Natural killer cell (primary cell): ENCODE measurements around the gene SPATA1. TPM values are rescaled to one million over a fixed set of nuclear protein-coding genes. Genes with fewer than 3 reads are reported as not detected.
A peak's percentile ranks its signal among the peaks of the same experiment; 100 is the strongest.

Experiments
- ATAC-seq, 3 donors: fragments of 150-1000 bp in 2 of 3; fragments of 200-7000 bp in 1 of 3; cut with Tn5 transposase; 1 replicate in 1 of 3; 2 replicates in 2 of 3; pipeline ENCODE4 v1.10.0; 2021; ENCODE audit warnings: mild to moderate bottlenecking in 2 of 3, moderate library complexity in 2 of 3
- DNase-seq, 2 donors: peaks; one replicate each; pipeline versions ENCODE4 v3.0.0 to v3.0.0-alpha.2; 2013 to 2021; ENCODE audit warnings: mixed read lengths in 1 of 2
- H3K27ac ChIP-seq: one replicate; pipeline ENCODE4 v1.5.1; 2013; ENCODE audit warnings: mild to moderate bottlenecking, low read length
- H3K27me3 ChIP-seq: one replicate; pipeline ENCODE4 v1.6.1; 2013; ENCODE audit warnings: low read length; ENCODE audit not compliant: control insufficient read depth, insufficient read depth
- H3K36me3 ChIP-seq: one replicate; pipeline ENCODE4 v1.6.1; 2013; ENCODE audit warnings: low read length; ENCODE audit not compliant: control insufficient read depth, insufficient read depth
- H3K4me1 ChIP-seq: one replicate; pipeline ENCODE4 v1.6.1; 2013; ENCODE audit warnings: low read length; ENCODE audit not compliant: control insufficient read depth, insufficient read depth
- H3K4me3 ChIP-seq: one replicate; pipeline ENCODE4 v1.5.1; 2013; ENCODE audit warnings: low read length
- H3K9me3 ChIP-seq: one replicate; pipeline ENCODE4 v1.6.1; 2013; ENCODE audit warnings: low read length; ENCODE audit not compliant: control insufficient read depth, insufficient read depth
- H3K27ac Mint-ChIP-seq, 2 donors: one replicate each; pipeline ENCODE4 v1.8.0; 2022; ENCODE audit warnings: mild to moderate bottlenecking in 2 of 2, mixed read lengths in 2 of 2, moderate library complexity in 1 of 2
- H3K27me3 Mint-ChIP-seq, 2 donors: one replicate each; pipeline ENCODE4 v1.8.0; 2022; ENCODE audit warnings: low read depth in 2 of 2, mixed read lengths in 2 of 2
- H3K36me3 Mint-ChIP-seq: one replicate; pipeline ENCODE4 v1.8.0; 2022; ENCODE audit warnings: mixed read lengths
- H3K4me1 Mint-ChIP-seq, 2 donors: one replicate each; pipeline ENCODE4 v1.8.0; 2022; ENCODE audit warnings: mixed read lengths in 2 of 2
- H3K4me3 Mint-ChIP-seq: one replicate; pipeline ENCODE4 v1.8.0; 2022; ENCODE audit warnings: mild to moderate bottlenecking, moderate library complexity, mixed read lengths
- H3K9me3 Mint-ChIP-seq, 2 donors: one replicate each; pipeline ENCODE4 v1.8.0; 2022; ENCODE audit warnings: mixed read lengths in 2 of 2
- CTCF ChIP-seq: fragments of 200-600 bp; IDR thresholded peaks from one replicate; pipeline ENCODE4 v1.8.0; 2022; ENCODE audit warnings: antibody characterized with exemption
- WGBS: methylation state at CpG from one replicate; pipeline ENCODE4 v1.1.7; 2013; ENCODE audit warnings: missing lambda C conversion rate; ENCODE audit not compliant: insufficient coverage; 5-methylcytosine and 5-hydroxymethylcytosine counted together
- intact Hi-C: fragments of 100-400 bp; cut with micrococcal nuclease; formaldehyde crosslinking; loops from one replicate; pipeline ENCODE4 v1.14.2; 2022
- total RNA-seq, 4 donors: library from RNA; stranded (reverse); fragments of 120-200 nt in 1 of 4; gene quantifications; one replicate each; pipeline versions ENCODE4 v1.2.3 to v1.2.4, GENCODE V29; 2013 to 2022

SPATA1 gene
- total RNA-seq, 3 donors from 2014 or later (not counting 1 experiment from before 2014, with no cell fraction given), result 0.63 to 4.1 (median 2.1) TPM

- Histone ChIP-seq H3K4me3 (no peak overlapping the region), H3K27ac (no peak overlapping the region), H3K4me1 (peaks cover 13% of the 10 kb centered on the region), H3K36me3 (peaks cover 25% of the 10 kb centered on the region), H3K27me3 (peaks cover 1% of the 10 kb centered on the region), H3K9me3 (peaks cover 5% of the 10 kb centered on the region)
- Mint-ChIP-seq H3K4me1 (peaks cover 48 to 51% of the 10 kb centered on the region in 2 donors), H3K4me3 (peak overlapping the region; percentile 40), H3K27me3 (peaks cover 16 to 25% of the 10 kb centered on the region in 2 donors), H3K36me3 (peaks cover 24% of the 10 kb centered on the region), H3K27ac (no peak overlapping the region), H3K9me3 (peaks cover 0 to 2% of the 10 kb centered on the region in 2 donors)
- no peak for ATAC-seq
- WGBS, result 90% methylated on average over 3 of the region's 4 CpGs
- no peak for DNase-seq
- intact Hi-C loops, result no loop called here
- TF ChIP-seq CTCF, result no peak
Observed at GRCh38 chr1:84480650-84481049, 25.5 kb upstream of the SPATA1 start.

- WGBS, result 91% methylated on average over 2 of the region's 2 CpGs
- Histone ChIP-seq H3K27ac (no peak overlapping the region), H3K4me1 (peaks cover 13% of the 10 kb centered on the region), H3K36me3 (peaks cover 30% of the 10 kb centered on the region), H3K9me3 (peaks cover 5% of the 10 kb centered on the region), H3K4me3 (no peak overlapping the region), H3K27me3 (no peaks in the 10 kb centered on the region)
- ATAC-seq (no peak), DNase-seq (no peak)
- intact Hi-C loops, result no loop called here
- H3K36me3 Mint-ChIP-seq, result peaks cover 24% of the 10 kb centered on the region
- peaks cover 0 to 2% of the 10 kb centered on the region in 2 donors for H3K9me3 Mint-ChIP-seq
- peaks cover 54 to 57% of the 10 kb centered on the region in 2 donors for H3K4me1 Mint-ChIP-seq
- H3K4me3 Mint-ChIP-seq, result peak overlapping the region; percentile 49
- H3K27ac Mint-ChIP-seq, result peak overlapping the region in 1 of 2 donors; percentile 35
- H3K27me3 Mint-ChIP-seq, result peaks cover 14 to 20% of the 10 kb centered on the region in 2 donors
- TF ChIP-seq CTCF, result no peak
Observed at GRCh38 chr1:84481317-84481716, 24.9 kb upstream of the SPATA1 start.

GRCh38 chr1:84488107-84488506, 18.1 kb upstream of the SPATA1 start:
- H3K9me3 ChIP-seq, result no peaks in the 10 kb centered on the region
- peaks cover 26% of the 10 kb centered on the region for H3K36me3 Mint-ChIP-seq
- no peak for TF ChIP-seq CTCF
- H3K9me3 Mint-ChIP-seq, result no peaks in the 10 kb centered on the region
- H3K27me3 Mint-ChIP-seq, result no peaks in the 10 kb centered on the region
- H3K4me1 Mint-ChIP-seq, result peaks cover 35 to 46% of the 10 kb centered on the region in 2 donors
- no peak overlapping the region for H3K27ac Mint-ChIP-seq
- WGBS, result 90% methylated on average over 2 of the region's 3 CpGs
- H3K4me3 ChIP-seq, result no peak overlapping the region
- H3K27me3 ChIP-seq, result no peaks in the 10 kb centered on the region
- H3K4me3 Mint-ChIP-seq, result no peak overlapping the region
- no peak overlapping the region for H3K27ac ChIP-seq
- ATAC-seq (no peak), DNase-seq (no peak)
- H3K4me1 ChIP-seq, result no peaks in the 10 kb centered on the region
- intact Hi-C loops, result no loop called here
- peaks cover 58% of the 10 kb centered on the region for H3K36me3 ChIP-seq

GRCh38 chr1:84489766-84490165, 16.4 kb upstream of the SPATA1 start:
- Histone ChIP-seq H3K4me3 (no peak overlapping the region), H3K4me1 (no peaks in the 10 kb centered on the region), H3K27me3 (no peaks in the 10 kb centered on the region), H3K9me3 (no peaks in the 10 kb centered on the region), H3K36me3 (peaks cover 63% of the 10 kb centered on the region), H3K27ac (no peak overlapping the region)
- no peak for TF ChIP-seq CTCF
- no peak overlapping the region for H3K4me3 Mint-ChIP-seq
- H3K27ac Mint-ChIP-seq, result no peak overlapping the region
- ATAC-seq (no peak), DNase-seq (no peak)
- H3K9me3 Mint-ChIP-seq, result no peaks in the 10 kb centered on the region
- no peaks in the 10 kb centered on the region for H3K27me3 Mint-ChIP-seq
- intact Hi-C loops, result no loop called here
- H3K4me1 Mint-ChIP-seq, result peaks cover 32 to 43% of the 10 kb centered on the region in 2 donors
- 92% methylated on average over 1 of the region's 2 CpGs for WGBS
- H3K36me3 Mint-ChIP-seq, result peaks cover 20% of the 10 kb centered on the region
